IPS-11a (cell line): ENCODE results near the gene DDAH2.

Experiments used
- H3K4me3 ChIP-seq: one replicate; pipeline ENCODE4 v1.5.1; 2013; ENCODE audit warnings: low read depth, low read length, control low read depth

The DDAH2 gene

GRCh38 chr6:31691564-31692108 is 37.5 kb downstream of the DDAH2 start:
- H3K4me3 ChIP-seq, result no peak overlapping the region

- H3K4me3 ChIP-seq, result no peak overlapping the region
Measured at GRCh38 chr6:31691078-31691463, 38.0 kb downstream of the DDAH2 start.

- no peak overlapping the region for H3K4me3 ChIP-seq
Measured at GRCh38 chr6:31690231-31691077, 38.6 kb downstream of the DDAH2 start.

- no peak overlapping the region for H3K4me3 ChIP-seq
Measured at GRCh38 chr6:31689249-31690110, 39.6 kb downstream of the DDAH2 start.

GRCh38 chr6:31687860-31688693 is 41.0 kb downstream of the DDAH2 start:
- H3K4me3 ChIP-seq, result no peak overlapping the region

GRCh38 chr6:31687321-31687720 is 41.8 kb downstream of the DDAH2 start:
- no peak overlapping the region for H3K4me3 ChIP-seq

GRCh38 chr6:31686483-31686882 is 42.6 kb downstream of the DDAH2 start:
- no peak overlapping the region for H3K4me3 ChIP-seq

GRCh38 chr6:31683591-31683990 is 45.5 kb downstream of the DDAH2 start:
- H3K4me3 ChIP-seq, result peak overlapping the region; percentile 38

GRCh38 chr6:31681135-31681671 is 47.9 kb downstream of the DDAH2 start:
- H3K4me3 ChIP-seq, result peak overlapping the region; percentile 13

- H3K4me3 ChIP-seq, result peak within 1 kb of the TSS; percentile 13
Measured at GRCh38 chr6:31680226-31681134, 48.6 kb downstream of the DDAH2 start, which contains the start of gene LY6G5C. LY6G5C (minus strand) TSS chr6:31681067; CDS start chr6:31680373, 694 bp downstream.

GRCh38 chr6:31677955-31678354 is 51.1 kb downstream of the DDAH2 start:
- H3K4me3 ChIP-seq, result no peak overlapping the region
